ENCODE measurements around the gene SNAP23.

Gene SNAP23

DNA sequence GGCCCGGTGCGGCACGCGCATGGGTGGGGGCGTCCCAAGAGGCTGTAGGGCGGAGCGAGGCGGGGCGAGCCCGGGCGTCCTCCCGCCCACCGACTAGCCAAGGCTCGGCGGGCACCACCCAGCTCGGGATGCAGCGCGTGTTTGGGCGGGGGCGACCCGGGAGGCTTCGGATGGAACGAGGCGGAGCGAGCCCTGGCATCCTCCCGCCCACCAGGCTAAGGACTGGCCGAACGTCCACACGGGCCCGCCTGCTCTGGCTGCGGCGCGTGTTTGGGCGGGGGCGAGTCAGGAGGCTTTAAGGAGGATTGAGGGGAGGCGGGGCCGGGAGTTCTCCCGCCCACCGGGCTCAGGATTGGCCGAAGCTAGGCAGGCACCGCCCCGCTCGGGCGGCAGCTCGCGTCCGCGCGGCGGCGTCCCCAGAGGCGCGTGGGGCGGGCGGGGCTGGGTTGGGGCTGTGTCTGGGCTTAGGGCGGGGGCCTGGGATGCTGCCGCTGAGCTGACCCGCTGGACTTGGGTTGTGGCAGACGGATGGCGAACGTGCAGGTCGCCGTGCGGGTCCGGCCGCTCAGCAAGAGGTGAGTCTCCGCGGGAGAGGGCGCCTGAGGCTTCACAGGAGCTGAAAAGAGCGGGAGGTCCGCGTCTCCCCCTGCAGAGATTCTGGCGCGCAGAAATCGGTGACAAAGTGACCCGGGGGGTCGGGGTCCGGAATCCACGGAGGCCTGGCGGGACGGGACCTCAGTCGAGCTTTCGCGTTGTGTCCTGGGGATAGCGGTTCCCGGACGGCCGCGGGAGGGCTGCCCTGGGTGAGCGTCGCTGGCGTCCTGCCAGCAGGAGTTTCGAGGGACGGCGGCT, 80.0 kb downstream of the SNAP23 start, which contains the start of gene STARD9:
Gene STARD9 (plus strand): TSS at position 419 of the 852 bp plus-strand sequence. CDS start 110 bp downstream, at position 529.
- DNase-seq, result peak; percentile 95

DNA sequence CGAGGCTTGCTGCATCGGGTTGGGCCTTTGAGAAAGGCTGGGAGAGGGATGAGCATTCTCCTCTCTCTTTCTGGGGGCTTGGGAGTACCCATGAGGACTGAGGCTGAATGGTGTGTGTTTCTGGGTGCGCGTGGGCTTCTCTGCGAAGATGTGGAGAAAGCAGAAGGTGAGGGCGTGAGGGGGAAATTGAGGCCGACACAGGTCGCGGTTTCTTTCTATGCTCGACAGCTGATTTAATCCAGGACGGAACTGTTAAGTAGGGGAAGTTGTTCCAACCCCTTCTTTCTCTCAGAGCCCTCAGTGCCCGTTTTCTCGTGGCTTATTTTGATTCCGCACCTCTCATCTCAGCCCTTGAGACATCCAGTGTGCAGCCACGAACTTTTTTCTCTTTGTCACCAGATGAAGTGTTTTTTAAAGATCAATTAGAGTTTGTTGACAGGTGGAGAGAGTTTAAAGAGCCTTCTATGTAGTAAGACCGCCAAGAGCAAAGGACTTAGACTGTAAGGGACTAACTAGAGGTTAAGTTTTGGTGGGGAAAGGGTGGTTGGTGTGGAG, 80.7 kb downstream of the SNAP23 start:
- no peak for DNase-seq

- no peak for DNase-seq
These were observed 81.3 kb downstream of the SNAP23 start for GRCh38 chr15:42576776-42577175.

DNA sequence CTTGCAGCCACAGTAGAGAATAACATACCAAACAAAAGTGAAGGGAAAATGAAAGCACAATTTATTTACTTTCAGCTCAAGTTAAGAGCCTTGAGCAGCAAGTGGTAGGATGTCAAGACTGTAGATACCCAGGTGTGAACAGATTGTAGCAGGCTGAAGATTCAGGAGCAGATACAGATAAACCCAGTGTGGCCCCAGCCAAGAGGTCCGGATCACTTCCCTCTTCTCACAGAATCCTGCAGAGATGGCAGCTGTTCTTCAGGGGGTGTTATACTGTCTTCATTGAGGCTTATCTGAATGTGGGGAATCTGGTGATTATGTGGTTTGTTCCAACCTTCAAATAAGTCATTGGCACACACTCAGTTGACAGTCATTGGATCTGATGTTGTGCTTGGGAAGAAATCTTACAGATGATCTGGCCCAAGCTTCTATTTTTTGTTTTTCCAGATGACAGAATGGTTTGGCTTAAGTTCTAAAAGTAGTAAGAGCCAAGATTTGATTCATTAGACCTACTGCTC, 82.1 kb downstream of the SNAP23 start:
- DNase-seq, result peak; percentile 4

- no peak for DNase-seq
These were observed 83.6 kb downstream of the SNAP23 start for GRCh38 chr15:42578984-42579537.

- DNase-seq, result no peak
These were observed 85.9 kb downstream of the SNAP23 start for GRCh38 chr15:42581272-42581730.

All from NCI-H2171 (cell line).